HepG2 (cell line): ENCODE data around the gene GGCT. TPM values are rescaled to one million over a fixed set of nuclear protein-coding genes. Genes with fewer than 3 reads are reported as not detected.

Source experiments
- HNRNPH1 ChIP-seq: fragments of 200-400 bp; formaldehyde crosslinking; optimal IDR thresholded peaks from 2 replicates; pipeline ENCODE3; 2017; ENCODE audit warnings: mild to moderate bottlenecking, low read depth, low read length
- JDP2 ChIP-seq: sonication (generic); formaldehyde crosslinking; IDR thresholded peaks from 2 replicates; pipeline ENCODE4 v1.8.1; 2022; ENCODE audit warnings: missing genetic modification reagents, borderline replicate concordance
- KDM5B ChIP-seq: sonication (generic); formaldehyde crosslinking; IDR thresholded peaks from 2 replicates; pipeline ENCODE4 v1.4.0; 2020; ENCODE audit warnings: missing genetic modification reagents, mild to moderate bottlenecking, borderline replicate concordance
- KLF9 ChIP-seq: IDR thresholded peaks from 2 replicates; pipeline ENCODE4 v1.6.1; 2016; ENCODE audit warnings: low read depth
- MLXIP ChIP-seq: sonication (generic); formaldehyde crosslinking; IDR thresholded peaks from 2 replicates; pipeline ENCODE4 v1.9.0; 2021; ENCODE audit warnings: missing genetic modification reagents, borderline replicate concordance
- NPAS2 ChIP-seq: sonication (generic); formaldehyde crosslinking; IDR thresholded peaks from 2 replicates; pipeline ENCODE4 v1.8.0; 2022; ENCODE audit warnings: mild to moderate bottlenecking, missing genetic modification reagents, borderline replicate concordance
- NR2F6 ChIP-seq, 2 experiments: IDR thresholded peaks; 2 replicates each; pipeline ENCODE4 v1.6.1; 2016; ENCODE audit warnings: antibody characterized with exemption in 1 of 2, mild to moderate bottlenecking in 1 of 2
- RARG ChIP-seq: sonication (generic); formaldehyde crosslinking; IDR thresholded peaks from 2 replicates; pipeline ENCODE4 v1.4.0; 2020; ENCODE audit warnings: low read depth, mild to moderate bottlenecking, missing genetic modification reagents
- SAP130 ChIP-seq: IDR thresholded peaks from 2 replicates; pipeline ENCODE4 v1.6.1; 2016; ENCODE audit warnings: low read depth
- SMAD3 ChIP-seq: sonication (generic); formaldehyde crosslinking; IDR thresholded peaks from 2 replicates; pipeline ENCODE4 v1.4.0; 2020; ENCODE audit warnings: missing genetic modification reagents
- SMYD3 ChIP-seq: sonication (generic); formaldehyde crosslinking; IDR thresholded peaks from 2 replicates; pipeline ENCODE4 v1.8.1; 2023; ENCODE audit warnings: mild to moderate bottlenecking, missing genetic modification reagents
- SSRP1 ChIP-seq: IDR thresholded peaks from 2 replicates; pipeline ENCODE4 v1.6.1; 2016; ENCODE audit warnings: control low read depth
- TEAD2 ChIP-seq: sonication (generic); formaldehyde crosslinking; IDR thresholded peaks from 2 replicates; pipeline ENCODE4 v1.9.0; 2021; ENCODE audit warnings: missing genetic modification reagents
- ZMYM3 ChIP-seq: sonication (generic); formaldehyde crosslinking; IDR thresholded peaks from 2 replicates; pipeline ENCODE4 v1.5.1; 2020; ENCODE audit warnings: mild to moderate bottlenecking, missing genetic modification reagents
- ZNF121 ChIP-seq: sonication (generic); formaldehyde crosslinking; IDR thresholded peaks from 2 replicates; pipeline ENCODE4 v1.5.0; 2020; ENCODE audit warnings: mild to moderate bottlenecking, missing genetic modification reagents
- ZNF124 ChIP-seq: sonication (generic); formaldehyde crosslinking; IDR thresholded peaks from 2 replicates; pipeline ENCODE4 v1.4.0; 2020; ENCODE audit warnings: missing genetic modification reagents
- ZNF143 ChIP-seq: sonication (generic); formaldehyde crosslinking; IDR thresholded peaks from 2 replicates; pipeline ENCODE4 v1.4.0; 2020; ENCODE audit warnings: missing genetic modification reagents
- ZNF224 ChIP-seq: sonication (generic); formaldehyde crosslinking; IDR thresholded peaks from 2 replicates; pipeline ENCODE4 v1.5.0; 2020; ENCODE audit warnings: mild to moderate bottlenecking, missing genetic modification reagents
- ZNF33A ChIP-seq: sonication (generic); formaldehyde crosslinking; IDR thresholded peaks from 2 replicates; pipeline ENCODE4 v1.5.1; 2020; ENCODE audit warnings: missing genetic modification reagents, mild to moderate bottlenecking, moderate library complexity, borderline replicate concordance
- ZNF543 ChIP-seq: sonication (generic); formaldehyde crosslinking; IDR thresholded peaks from 2 replicates; pipeline ENCODE4 v1.4.0; 2020; ENCODE audit warnings: mild to moderate bottlenecking, missing genetic modification reagents
- ZNF788 ChIP-seq: sonication (generic); formaldehyde crosslinking; IDR thresholded peaks from 2 replicates; pipeline ENCODE4 v1.5.0; 2020; ENCODE audit warnings: mild to moderate bottlenecking, missing genetic modification reagents, borderline replicate concordance
- ZNF883 ChIP-seq: sonication (generic); formaldehyde crosslinking; IDR thresholded peaks from 2 replicates; pipeline ENCODE4 v1.5.1; 2020; ENCODE audit warnings: mild to moderate bottlenecking, missing genetic modification reagents; ENCODE audit errors: not compliant biosample characterization
- ZSCAN25 ChIP-seq: sonication (generic); formaldehyde crosslinking; IDR thresholded peaks from 2 replicates; pipeline ENCODE4 v1.8.0; 2022; ENCODE audit warnings: mild to moderate bottlenecking, missing genetic modification reagents
- polyA plus RNA-seq, 8 experiments: library from polyadenylated mRNA; depleted of rRNA in 3 of 8; stranded (reverse) in 7 of 8; unstranded in 1 of 8; fragments of >200 nt; fragmentation: Illumina TruSeq in 4 of 8; extraction: Trizol in 4 of 8; gene quantifications; 2 replicates each; pipeline versions ENCODE4 v1.2.1 to v1.2.3, GENCODE V29; 2011 to 2016; ENCODE audit warnings: low read depth in 4 of 8, missing spikeins in 1 of 8, mixed read lengths in 1 of 8; ENCODE audit not compliant: insufficient read depth in 1 of 8
- total RNA-seq, 5 experiments: library from RNA; depleted of rRNA; stranded (reverse); fragments of >200 nt; fragmentation: Illumina TruSeq; extraction: Trizol; gene quantifications; 2 replicates each; pipeline ENCODE4 v1.2.3, GENCODE V29; 2016; ENCODE audit warnings: low read depth in 1 of 5
- TF ChIP-seq, protein P1 (sequence below): sonication (generic); formaldehyde crosslinking; IDR thresholded peaks from 2 replicates; pipeline ENCODE4 v1.4.0; 2020; ENCODE audit warnings: mild to moderate bottlenecking, missing genetic modification reagents, borderline replicate concordance

GGCT gene
- total and polyA plus RNA-seq, 2 of the 13 experiments (the other 11 are each of a cell fraction or from before 2014, with no cell fraction given) = 19.5 to 78.3 TPM

DNA sequence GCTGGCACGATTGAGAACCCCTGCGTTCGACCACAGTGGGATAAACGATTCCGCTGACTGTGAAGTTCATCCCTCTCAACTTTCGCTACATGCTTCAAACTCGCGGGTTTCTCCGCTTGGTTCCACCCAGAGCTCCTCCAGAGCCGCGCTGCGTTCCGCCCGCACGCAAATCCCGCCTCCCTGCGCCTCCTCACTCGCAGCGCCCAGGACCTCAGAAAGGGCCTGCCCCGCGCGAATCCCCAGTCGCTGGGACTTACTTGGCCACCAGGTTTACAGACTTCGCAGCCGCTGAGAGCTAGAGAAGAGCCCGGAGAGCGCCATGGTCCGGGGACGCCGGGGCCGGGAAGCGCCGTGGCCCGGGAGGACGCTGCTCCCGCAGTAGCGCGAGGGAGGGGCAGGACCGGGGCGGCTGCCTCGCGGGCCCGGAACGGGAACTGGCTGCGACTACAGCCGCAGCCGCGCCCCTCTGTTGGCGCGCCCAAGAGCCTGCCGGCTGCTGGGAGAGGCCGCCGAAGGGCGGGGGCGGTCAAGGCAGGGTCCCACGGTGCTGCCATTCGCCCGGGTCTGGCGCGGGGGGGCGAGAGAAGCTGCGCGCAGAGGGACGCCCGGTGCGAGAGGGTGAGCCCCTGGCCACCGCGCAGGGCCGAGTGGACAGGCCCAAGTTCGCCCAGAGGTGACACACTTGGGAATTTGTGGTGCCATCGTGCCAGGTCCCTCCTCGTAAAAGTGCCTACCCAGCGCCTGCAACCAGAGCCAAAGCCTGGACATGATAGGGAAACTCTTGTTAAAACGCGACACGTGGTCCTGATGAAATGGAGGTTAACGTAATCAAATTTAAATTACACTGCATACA is 26.1 kb downstream of the GGCT start, which contains the start of gene NOD1 (continued):
- no peak for TF ChIP-seq MLXIP
- peak; percentile 57 for TF ChIP-seq ZSCAN25 (CRISPR knock-in tag)
- peak; percentile 55 for TF ChIP-seq ZNF788 (CRISPR knock-in tag)
- TF ChIP-seq RARG (CRISPR knock-in tag) = no peak; the same call in 1 of the 2 replicates
- TF ChIP-seq SMAD3 = no peak
- no peak for TF ChIP-seq TEAD2
- no peak for TF ChIP-seq NR2F6 (IDR thresholded peaks at IDR 0.05)
- no peak for TF ChIP-seq NR2F6 (CRISPR knock-in tag; IDR thresholded peaks at IDR 0.05)
- peak; percentile 58; the same call in 1 of the 2 replicates for TF ChIP-seq ZNF543 (CRISPR knock-in tag)
- no peak; the same call in 1 of the 2 replicates for TF ChIP-seq ZNF143 (CRISPR knock-in tag)
- TF ChIP-seq JDP2 (CRISPR knock-in tag) = no peak
- TF ChIP-seq SMYD3 (CRISPR knock-in tag) = no peak
- peak; percentile 64; the same call in 1 of the 2 replicates for TF ChIP-seq ZNF124
- TF ChIP-seq ZNF883 (CRISPR knock-in tag) = peak; percentile 92
- TF ChIP-seq NPAS2 (CRISPR knock-in tag) = no peak
- TF ChIP-seq ZMYM3 (CRISPR knock-in tag) = no peak
- TF ChIP-seq KDM5B (CRISPR knock-in tag) = peak; percentile 65; the same call in 1 of the 2 replicates
- peak; percentile 73 for TF ChIP-seq ZNF121 (CRISPR knock-in tag)
- no peak for TF ChIP-seq ZNF33A (CRISPR knock-in tag)
- no peak for TF ChIP-seq HNRNPH1
- TF ChIP-seq, protein P1, sequence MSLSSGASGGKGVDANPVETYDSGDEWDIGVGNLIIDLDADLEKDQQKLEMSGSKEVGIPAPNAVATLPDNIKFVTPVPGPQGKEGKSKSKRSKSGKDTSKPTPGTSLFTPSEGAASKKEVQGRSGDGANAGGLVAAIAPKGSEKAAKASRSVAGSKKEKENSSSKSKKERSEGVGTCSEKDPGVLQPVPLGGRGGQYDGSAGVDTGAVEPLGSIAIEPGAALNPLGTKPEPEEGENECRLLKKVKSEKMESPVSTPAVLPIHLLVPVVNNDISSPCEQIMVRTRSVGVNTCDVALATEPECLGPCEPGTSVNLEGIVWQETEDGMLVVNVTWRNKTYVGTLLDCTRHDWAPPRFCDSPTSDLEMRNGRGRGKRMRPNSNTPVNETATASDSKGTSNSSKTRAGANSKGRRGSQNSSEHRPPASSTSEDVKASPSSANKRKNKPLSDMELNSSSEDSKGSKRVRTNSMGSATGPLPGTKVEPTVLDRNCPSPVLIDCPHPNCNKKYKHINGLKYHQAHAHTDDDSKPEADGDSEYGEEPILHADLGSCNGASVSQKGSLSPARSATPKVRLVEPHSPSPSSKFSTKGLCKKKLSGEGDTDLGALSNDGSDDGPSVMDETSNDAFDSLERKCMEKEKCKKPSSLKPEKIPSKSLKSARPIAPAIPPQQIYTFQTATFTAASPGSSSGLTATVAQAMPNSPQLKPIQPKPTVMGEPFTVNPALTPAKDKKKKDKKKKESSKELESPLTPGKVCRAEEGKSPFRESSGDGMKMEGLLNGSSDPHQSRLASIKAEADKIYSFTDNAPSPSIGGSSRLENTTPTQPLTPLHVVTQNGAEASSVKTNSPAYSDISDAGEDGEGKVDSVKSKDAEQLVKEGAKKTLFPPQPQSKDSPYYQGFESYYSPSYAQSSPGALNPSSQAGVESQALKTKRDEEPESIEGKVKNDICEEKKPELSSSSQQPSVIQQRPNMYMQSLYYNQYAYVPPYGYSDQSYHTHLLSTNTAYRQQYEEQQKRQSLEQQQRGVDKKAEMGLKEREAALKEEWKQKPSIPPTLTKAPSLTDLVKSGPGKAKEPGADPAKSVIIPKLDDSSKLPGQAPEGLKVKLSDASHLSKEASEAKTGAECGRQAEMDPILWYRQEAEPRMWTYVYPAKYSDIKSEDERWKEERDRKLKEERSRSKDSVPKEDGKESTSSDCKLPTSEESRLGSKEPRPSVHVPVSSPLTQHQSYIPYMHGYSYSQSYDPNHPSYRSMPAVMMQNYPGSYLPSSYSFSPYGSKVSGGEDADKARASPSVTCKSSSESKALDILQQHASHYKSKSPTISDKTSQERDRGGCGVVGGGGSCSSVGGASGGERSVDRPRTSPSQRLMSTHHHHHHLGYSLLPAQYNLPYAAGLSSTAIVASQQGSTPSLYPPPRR (CRISPR knock-in tag) = 0 out of 2 replicates have a peak, but pooled peaks have one; percentile 44
- no peak for TF ChIP-seq KLF9 (CRISPR knock-in tag)
- TF ChIP-seq SAP130 = peak; percentile 68
- 0 out of 2 replicates have a peak, but pooled peaks have one; percentile 13 for TF ChIP-seq ZNF224 (CRISPR knock-in tag)
- TF ChIP-seq SSRP1 = no peak
